HG02571 (cell line): Measurements from ENCODE around the gene GRID2.

ENCODE experiments used
- ATAC-seq: cut with Tn5 transposase; IDR thresholded peaks from one replicate; pipeline ENCODE4 v1.9.1; 2021; ENCODE audit warnings: mild to moderate bottlenecking, moderate library complexity; ENCODE audit not compliant: unreplicated experiment

Gene GRID2

GRCh38 chr4:93053140-93053539 lies 749.4 kb downstream of the GRID2 start:
- ATAC-seq = no peak

DNA sequence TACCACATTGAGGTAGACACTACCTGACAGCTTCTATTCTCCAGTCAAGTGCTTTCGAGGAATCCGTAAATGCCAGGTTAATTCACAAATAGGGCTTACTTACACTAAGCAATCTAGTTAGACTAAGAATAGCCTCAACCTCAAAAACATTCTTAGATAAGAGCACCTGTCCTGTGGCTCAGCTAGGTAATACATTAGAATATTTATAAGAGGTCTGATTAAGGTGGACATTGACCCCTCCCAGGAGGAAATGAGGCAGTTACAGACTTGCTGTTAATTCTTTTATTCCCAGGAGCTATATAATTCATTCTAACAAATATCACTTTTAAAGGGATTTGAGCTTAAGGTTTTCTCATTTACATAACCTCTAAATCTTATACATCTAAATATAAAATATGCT lies 758.1 kb downstream of the GRID2 start:
- ATAC-seq = no peak

DNA sequence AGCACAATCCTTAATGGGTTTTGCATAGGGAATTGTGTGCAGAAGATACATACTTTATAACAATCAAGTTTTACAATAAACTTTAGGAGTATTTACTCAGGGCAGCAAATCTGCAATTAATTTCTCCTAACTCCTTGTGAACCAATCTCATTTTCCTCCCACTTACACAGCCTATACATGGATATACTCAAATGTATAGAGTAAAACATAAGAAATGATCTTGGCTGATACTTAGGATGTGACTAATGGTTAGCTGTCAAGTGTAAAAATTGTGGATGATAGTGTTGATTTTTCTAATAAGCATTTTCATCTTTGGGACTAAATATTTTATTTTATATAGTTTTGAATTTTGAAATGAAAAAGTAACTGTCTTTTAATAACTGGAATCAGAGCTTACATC lies 759.6 kb downstream of the GRID2 start:
- ATAC-seq = no peak

DNA sequence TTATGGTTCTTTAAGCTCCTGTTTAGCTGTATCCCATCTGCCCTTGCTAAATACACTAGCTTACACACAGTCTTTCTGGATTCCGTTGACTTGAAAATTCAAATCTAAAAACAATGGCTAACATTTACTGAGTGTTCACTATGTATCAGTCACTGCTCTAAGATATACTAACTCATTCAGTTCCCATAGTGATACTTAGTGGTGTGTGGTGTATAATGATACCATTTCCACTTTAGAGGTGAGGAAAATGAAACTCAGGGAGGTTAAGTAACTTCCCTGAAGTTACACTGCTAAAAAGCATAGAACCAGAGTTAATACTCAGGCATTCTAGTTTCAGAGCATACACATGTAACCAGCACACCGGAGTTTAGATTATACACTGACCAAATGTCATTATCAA lies 762.0 kb downstream of the GRID2 start:
- no peak for ATAC-seq

GRCh38 chr4:93066749-93067148 lies 763.0 kb downstream of the GRID2 start:
- ATAC-seq = no peak

DNA sequence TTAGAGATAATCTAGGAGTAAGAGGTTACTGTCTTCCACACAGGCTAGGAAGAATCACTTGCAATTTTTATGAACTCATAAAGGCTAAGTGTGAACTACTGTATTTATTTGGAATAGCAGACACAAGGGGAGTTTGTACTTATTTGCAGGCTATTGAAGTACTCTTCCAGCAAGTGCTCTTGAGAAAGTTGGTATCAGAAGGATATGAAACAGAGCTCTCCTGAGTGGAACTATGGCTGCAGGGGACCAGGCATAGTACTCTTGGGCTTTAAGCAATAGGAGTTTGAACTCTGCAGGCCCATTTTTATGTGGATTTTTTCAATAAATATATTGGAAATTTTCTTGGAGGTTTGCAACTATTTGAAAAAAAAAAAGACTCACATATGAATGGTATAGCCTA lies 768.5 kb downstream of the GRID2 start:
- ATAC-seq = no peak

GRCh38 chr4:93080316-93080715 lies 776.5 kb downstream of the GRID2 start:
- no peak for ATAC-seq

DNA sequence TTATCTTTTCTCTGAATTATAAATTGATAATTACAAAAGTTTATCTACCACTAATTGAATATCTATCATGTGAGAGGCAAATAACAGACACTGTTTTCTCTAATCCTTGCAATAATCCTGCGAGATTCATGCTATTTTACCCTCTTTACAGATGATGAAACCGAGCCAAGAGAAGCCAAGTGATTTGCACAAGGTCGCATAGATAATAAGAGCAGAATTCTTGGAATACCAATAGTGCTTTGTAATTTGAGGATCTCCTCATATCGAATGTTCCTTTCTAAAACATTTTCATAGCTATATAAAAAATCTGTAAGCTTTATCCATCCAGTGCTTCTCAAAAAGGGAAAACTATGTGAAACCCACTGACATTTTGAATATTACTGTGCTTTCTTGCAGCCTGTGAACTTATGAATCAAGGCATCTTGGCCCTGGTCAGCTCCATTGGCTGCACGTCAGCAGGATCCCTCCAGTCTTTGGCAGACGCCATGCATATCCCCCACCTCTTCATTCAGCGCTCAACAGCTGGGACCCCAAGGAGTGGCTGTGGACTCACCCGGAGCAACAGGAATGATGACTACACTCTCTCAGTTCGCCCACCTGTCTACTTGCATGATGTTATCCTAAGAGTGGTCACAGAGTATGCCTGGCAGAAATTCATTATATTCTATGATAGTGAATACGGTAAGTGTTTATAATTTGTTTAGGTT lies 781.0 kb downstream of the GRID2 start:
- no peak for ATAC-seq

DNA sequence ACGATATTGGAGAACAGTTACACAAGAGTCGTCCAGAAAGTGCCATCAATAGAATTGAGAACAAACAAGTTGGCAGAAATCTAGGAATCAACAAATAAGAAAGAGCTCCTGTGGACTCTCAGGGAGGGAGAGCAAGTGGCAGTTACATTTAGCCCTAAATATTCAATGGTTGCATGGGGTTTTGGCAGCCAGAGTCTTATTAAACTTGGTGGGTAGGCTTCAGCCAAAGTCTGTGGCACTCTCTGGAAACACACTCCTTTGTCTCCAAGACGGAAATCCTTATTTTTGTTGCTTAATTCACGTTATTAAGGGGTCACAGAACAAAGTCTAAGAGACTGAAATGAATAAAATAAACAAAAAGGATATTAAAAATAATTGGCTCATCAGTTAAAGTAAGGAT lies 782.6 kb downstream of the GRID2 start:
- ATAC-seq = no peak

GRCh38 chr4:93092765-93093164 lies 789.0 kb downstream of the GRID2 start:
- no peak for ATAC-seq

- no peak for ATAC-seq
Measured at GRCh38 chr4:93103042-93103441, 799.3 kb downstream of the GRID2 start.

- no peak for ATAC-seq
Measured at GRCh38 chr4:93116624-93117023, 812.9 kb downstream of the GRID2 start.

DNA sequence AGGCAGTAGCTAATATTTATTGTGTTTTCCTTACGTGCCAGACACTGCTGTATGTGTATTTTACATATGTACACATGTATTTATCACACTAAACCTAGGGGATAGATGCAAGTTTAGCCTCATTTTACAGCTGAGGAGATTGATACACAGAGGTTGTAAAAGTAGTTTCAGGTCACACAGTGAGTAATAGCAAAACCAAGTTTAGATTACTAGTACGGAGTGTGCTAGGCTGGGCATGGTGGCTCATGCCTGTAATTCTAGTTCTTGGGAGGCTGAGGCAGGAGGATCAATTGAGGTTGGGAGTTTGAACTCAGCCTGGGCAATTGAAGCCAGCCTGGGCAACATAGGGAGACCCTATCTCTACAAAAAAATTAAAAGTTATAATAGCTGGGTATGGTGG lies 823.7 kb downstream of the GRID2 start:
- no peak for ATAC-seq

DNA sequence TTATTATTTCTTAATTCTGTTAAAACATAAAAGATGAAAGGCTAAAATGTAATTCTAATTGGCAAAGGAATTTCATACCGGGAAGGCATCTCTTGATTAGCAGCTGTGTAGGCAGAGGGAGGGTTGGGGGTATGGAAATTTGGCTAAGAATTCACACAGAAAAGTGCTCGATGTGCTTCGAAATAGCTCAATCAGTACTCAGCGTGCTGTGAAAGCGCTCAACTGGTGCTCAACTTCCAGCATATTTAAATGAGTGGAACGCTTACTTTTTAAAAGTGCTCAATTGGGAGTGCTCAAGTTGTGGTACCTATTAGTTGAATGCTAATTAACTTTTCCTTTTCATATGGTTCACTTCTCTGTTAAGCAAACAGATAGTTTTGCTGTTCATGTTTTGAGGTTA lies 828.9 kb downstream of the GRID2 start:
- no peak for ATAC-seq

DNA sequence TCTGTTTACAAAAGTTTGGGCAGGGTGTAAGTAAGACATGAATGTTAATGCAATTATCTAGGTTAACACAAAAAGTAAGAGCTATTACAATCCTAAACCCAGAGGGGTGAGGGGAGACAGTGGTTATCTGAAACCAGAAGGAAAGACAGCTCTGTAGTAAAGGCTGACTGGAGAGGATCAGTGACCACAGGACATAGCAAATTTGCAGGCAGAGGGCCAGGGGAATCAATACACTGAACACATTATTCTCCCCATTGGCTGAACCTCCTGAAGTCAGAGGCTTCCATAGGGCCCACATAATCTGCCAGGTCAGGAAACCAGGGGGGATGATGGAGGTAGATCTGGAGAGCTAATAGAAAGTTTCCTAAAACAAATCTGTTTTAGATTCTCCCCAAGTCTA lies 835.4 kb downstream of the GRID2 start:
- ATAC-seq = no peak

DNA sequence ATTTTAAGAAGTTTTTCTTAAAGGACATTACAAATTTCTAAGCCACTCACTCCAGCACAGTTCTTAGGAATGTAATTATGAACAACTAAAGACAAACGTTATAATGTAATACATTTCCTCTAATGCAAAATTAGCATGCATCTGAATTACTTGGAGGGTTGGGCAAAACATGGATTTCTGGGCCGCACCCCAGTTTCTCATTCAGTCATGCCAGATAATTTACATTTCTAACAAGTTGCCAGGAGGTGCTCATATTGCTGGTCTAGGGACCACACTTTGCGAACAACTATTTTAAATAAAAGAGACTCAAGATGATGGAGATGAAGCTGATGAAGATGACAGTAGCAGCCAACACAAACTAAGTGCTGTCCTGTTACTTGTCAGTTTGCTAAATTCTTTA lies 840.1 kb downstream of the GRID2 start:
- ATAC-seq = no peak

GRCh38 chr4:93144644-93145043 lies 840.9 kb downstream of the GRID2 start:
- no peak for ATAC-seq

DNA sequence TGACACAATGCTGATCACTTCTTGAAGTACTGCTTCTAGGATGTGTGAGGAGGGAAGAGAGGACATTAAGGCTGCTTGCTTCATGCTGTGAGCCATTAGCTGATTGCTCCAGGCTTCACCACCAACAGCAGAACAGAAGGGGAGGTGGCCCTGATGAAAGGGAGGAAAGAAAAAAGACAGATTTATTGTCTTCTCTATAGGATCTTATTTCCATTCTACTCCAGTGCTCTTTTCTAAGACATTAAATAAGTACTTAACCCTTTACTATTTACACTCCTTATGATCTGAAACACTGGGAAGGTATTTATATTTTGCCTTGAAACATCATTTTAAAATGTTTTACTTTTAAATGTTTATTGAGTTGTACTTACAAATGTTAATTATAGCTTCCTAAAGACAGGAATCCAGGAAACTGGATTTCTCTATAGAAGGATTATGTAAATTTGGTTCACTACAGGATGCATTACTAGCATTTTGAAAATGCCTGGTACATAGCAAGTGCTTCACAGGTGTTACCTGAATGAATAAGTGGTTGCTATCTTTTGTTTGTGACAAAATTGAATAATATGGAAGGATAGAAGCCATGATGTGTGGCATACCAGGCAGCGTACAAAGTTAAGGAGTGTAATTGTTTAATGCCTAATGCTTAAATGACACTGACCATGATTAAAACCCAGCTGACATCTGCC lies 843.9 kb downstream of the GRID2 start:
- ATAC-seq = no peak

GRCh38 chr4:93152491-93152890 lies 848.7 kb downstream of the GRID2 start:
- ATAC-seq = no peak

DNA sequence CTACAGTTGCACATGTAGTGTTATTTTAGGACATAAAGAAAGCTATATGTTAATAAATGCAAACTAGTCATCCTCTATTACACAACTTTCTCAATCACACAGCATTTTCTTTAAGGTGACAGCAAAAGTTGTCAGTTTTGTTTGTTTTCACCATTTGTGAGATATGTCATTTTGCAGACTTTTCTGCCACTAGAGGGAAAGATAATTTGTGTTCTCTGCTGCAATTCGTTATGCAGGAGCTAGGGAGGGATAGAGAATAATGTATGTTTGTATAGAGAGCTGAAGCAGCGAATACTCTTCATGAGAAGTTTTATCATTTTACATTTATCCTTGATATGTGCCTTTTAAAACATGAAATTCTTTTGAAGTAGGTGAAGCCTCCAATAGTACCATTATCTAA lies 854.2 kb downstream of the GRID2 start:
- no peak for ATAC-seq

- no peak for ATAC-seq
Measured at GRCh38 chr4:93168053-93168452, 864.3 kb downstream of the GRID2 start.

GRCh38 chr4:93169966-93170365 lies 866.2 kb downstream of the GRID2 start:
- no peak for ATAC-seq

DNA sequence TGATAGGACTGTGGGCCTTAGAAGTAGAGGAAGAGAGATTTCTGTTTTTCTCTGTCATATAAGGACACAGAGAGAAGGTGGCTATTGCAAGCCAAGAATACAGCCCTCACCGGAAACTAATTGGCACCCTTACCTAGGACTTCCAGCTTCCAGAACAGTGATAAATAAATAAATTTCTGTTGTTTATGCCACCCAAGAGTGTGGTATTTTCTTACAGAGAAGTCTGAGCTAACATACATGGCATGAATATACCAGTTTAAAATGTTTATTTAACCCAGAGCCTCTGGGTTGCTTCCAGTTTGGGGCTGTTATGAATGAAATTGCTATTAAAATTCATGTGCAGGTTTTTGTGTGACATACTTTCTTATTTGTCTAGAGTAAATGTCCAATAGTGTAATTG lies 870.8 kb downstream of the GRID2 start:
- no peak for ATAC-seq
